Body of pancreas (tissue), 4 donors: ENCODE results near the gene STIMATE. TPM values are rescaled to one million over a fixed set of nuclear protein-coding genes. Genes with fewer than 3 reads are reported as not detected.

Experiments
- ATAC-seq: fragments of 150-250 bp; one replicate; pipeline ENCODE4 v1.9.1; 2016
- DNase-seq, 4 donors: peaks; one replicate each; pipeline ENCODE4 v3.0.0-alpha.2; 2019
- H3K27ac ChIP-seq, 4 donors: fragments of 200-600 bp; sonication (generic); 1 replicate in 3 of 4; 2 replicates in 1 of 4; pipeline versions ENCODE4 v1.5.1 to v1.6.1; 2016 to 2019; ENCODE audit warnings: mild to moderate bottlenecking in 1 of 4, mixed read lengths in 1 of 4, moderate library complexity in 1 of 4
- H3K27me3 ChIP-seq, 2 donors: fragments of 200-600 bp; sonication (generic); one replicate each; pipeline ENCODE4 v1.6.0; 2016; ENCODE audit warnings: mild to moderate bottlenecking in 1 of 2
- H3K36me3 ChIP-seq, 2 donors: fragments of 200-600 bp; sonication (generic); replicated peaks in 1 of 2; 2 replicates each; pipeline ENCODE4 v1.5.1; 2016; ENCODE audit warnings: low read depth in 2 of 2; ENCODE audit not compliant: insufficient read depth in 1 of 2
- H3K4me1 ChIP-seq: fragments of 200-600 bp; sonication (generic); one replicate; pipeline ENCODE4 v1.6.0; 2016
- H3K4me3 ChIP-seq, 2 donors: fragments of 200-600 bp; sonication (generic); 1 replicate in 1 of 2; 2 replicates in 1 of 2; pipeline ENCODE4 v1.5.1; 2016 to 2019
- H3K9me3 ChIP-seq, 3 donors: fragments of 200-600 bp; sonication (generic); 1 replicate in 2 of 3; 2 replicates in 1 of 3; pipeline ENCODE4 v1.5.1; 2016
- POLR2A ChIP-seq, 3 donors: fragments of 450-650 bp; IDR thresholded peaks; one replicate each; pipeline ENCODE4 v1.6.1; 2016; ENCODE audit warnings: antibody characterized with exemption in 3 of 3, mild to moderate bottlenecking in 2 of 3
- WGBS, 2 donors: methylation state at CpG; one replicate each; pipeline ENCODE4 v1.1.5; 2017; 5-methylcytosine and 5-hydroxymethylcytosine counted together
- intact Hi-C: fragments of 100-400 bp; cut with DNase I; formaldehyde crosslinking; loops from one replicate; pipeline ENCODE4 v1.15.1; 2023
- total RNA-seq, 2 donors: library from RNA; depleted of rRNA; stranded (reverse); fragments of >200 nt; gene quantifications; one replicate each; pipeline ENCODE4 v1.1.0, GENCODE V29; 2016
- TF ChIP-seq, protein P1 (sequence below), 7 experiments: fragments of 450-650 bp in 4 of 7; fragments of 200-600 bp in 3 of 7; sonication (generic) in 3 of 7; IDR thresholded peaks; one replicate each; pipeline ENCODE4 v1.5.1; 2016 to 2019; ENCODE audit warnings: antibody characterized with exemption in 7 of 7

STIMATE gene
- total RNA-seq, 2 donors from 2014 or later = 13.0 to 63.0 TPM

- H3K27me3 ChIP-seq = no peaks in the 10 kb centered on the region
- H3K4me3 ChIP-seq = no peak overlapping the region
- H3K36me3 ChIP-seq = no peaks in the 10 kb centered on the region
- DNase-seq = no peak
- 53 to 61% methylated on average over 8 of the region's 8 CpGs for WGBS, 2 donors
- ATAC-seq = no peak
- H3K9me3 ChIP-seq = no peaks in the 10 kb centered on the region
- intact Hi-C loops = no loop called here
- peaks cover 71% of the 10 kb centered on the region for H3K4me1 ChIP-seq
- H3K27ac ChIP-seq = peak overlapping the region; percentile 18 to 79 (median 62)
- TF ChIP-seq POLR2A (IDR thresholded peaks at IDR 0.05) = no peak
- TF ChIP-seq, protein P1, sequence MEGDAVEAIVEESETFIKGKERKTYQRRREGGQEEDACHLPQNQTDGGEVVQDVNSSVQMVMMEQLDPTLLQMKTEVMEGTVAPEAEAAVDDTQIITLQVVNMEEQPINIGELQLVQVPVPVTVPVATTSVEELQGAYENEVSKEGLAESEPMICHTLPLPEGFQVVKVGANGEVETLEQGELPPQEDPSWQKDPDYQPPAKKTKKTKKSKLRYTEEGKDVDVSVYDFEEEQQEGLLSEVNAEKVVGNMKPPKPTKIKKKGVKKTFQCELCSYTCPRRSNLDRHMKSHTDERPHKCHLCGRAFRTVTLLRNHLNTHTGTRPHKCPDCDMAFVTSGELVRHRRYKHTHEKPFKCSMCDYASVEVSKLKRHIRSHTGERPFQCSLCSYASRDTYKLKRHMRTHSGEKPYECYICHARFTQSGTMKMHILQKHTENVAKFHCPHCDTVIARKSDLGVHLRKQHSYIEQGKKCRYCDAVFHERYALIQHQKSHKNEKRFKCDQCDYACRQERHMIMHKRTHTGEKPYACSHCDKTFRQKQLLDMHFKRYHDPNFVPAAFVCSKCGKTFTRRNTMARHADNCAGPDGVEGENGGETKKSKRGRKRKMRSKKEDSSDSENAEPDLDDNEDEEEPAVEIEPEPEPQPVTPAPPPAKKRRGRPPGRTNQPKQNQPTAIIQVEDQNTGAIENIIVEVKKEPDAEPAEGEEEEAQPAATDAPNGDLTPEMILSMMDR (IDR thresholded peaks at IDR 0.05) = peak in 2 of 7 experiments; percentile 4 to 14
Observed at GRCh38 chr3:52892625-52893311, 4.6 kb downstream of the STIMATE start.

GRCh38 chr3:52892290-52892624 is 5.1 kb downstream of the STIMATE start:
- peaks cover 75% of the 10 kb centered on the region for H3K4me1 ChIP-seq
- intact Hi-C loops = no loop called here
- no peaks in the 10 kb centered on the region for H3K27me3 ChIP-seq
- ATAC-seq (no peak), DNase-seq (peak in 3 of 4 donors; percentile 23 to 45 (median 34))
- no peaks in the 10 kb centered on the region for H3K36me3 ChIP-seq
- H3K4me3 ChIP-seq = no peak overlapping the region
- H3K27ac ChIP-seq = peak overlapping the region; percentile 18 to 79 (median 62)
- 37 to 45% methylated on average over 5 of the region's 5 CpGs for WGBS, 2 donors
- H3K9me3 ChIP-seq = no peaks in the 10 kb centered on the region
- TF ChIP-seq POLR2A (IDR thresholded peaks at IDR 0.05) = no peak
- TF ChIP-seq, protein P1 (IDR thresholded peaks at IDR 0.05) = no peak

DNA sequence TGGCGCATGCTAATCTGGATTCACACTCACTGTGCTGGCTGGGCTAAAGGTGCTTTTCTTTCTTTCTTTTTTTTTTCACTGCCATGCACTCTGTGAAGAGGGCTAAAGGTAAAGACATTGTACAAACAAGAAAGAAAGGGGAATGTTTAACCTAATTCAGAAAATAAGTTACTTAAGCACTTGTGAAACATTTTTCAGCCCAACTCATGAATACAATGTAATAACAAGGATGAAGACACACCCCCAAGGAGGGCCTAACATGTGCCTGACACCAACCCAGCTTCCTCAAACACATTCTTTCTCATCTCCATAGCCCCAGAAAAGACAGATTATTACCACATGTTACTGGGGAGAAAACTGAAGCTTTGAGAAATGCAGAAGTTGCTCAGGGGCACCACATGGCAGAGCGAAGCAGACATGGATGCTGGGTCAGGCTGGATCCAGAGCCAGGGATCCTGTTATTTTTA is 5.7 kb downstream of the STIMATE start:
- intact Hi-C loops = no loop called here
- ATAC-seq = peak; percentile 16
- H3K36me3 ChIP-seq = no peaks in the 10 kb centered on the region
- DNase-seq = peak in 1 of 4 donors; percentile 45
- 45 to 55% methylated on average over 2 of the region's 2 CpGs for WGBS, 2 donors
- H3K27me3 ChIP-seq = no peaks in the 10 kb centered on the region
- no peaks in the 10 kb centered on the region for H3K9me3 ChIP-seq
- H3K4me1 ChIP-seq = peaks cover 77% of the 10 kb centered on the region
- no peak overlapping the region for H3K4me3 ChIP-seq
- peak overlapping the region; percentile 7 to 79 (median 62) for H3K27ac ChIP-seq
- no peak for TF ChIP-seq POLR2A (IDR thresholded peaks at IDR 0.05)
- TF ChIP-seq, protein P1 (IDR thresholded peaks at IDR 0.05) = no peak

GRCh38 chr3:52891164-52891563 is 6.2 kb downstream of the STIMATE start:
- 44 to 60% methylated on average over 7 to 9 of the region's 9 CpGs for WGBS, 2 donors
- no peaks in the 10 kb centered on the region for H3K9me3 ChIP-seq
- H3K4me3 ChIP-seq = no peak overlapping the region
- intact Hi-C loops = no loop called here
- no peak for TF ChIP-seq POLR2A (IDR thresholded peaks at IDR 0.05)
- TF ChIP-seq, protein P1 (IDR thresholded peaks at IDR 0.05) = no peak
- peak overlapping the region in 3 of 4 donors; percentile 53 to 79 (median 72) for H3K27ac ChIP-seq
- peaks cover 77% of the 10 kb centered on the region for H3K4me1 ChIP-seq
- ATAC-seq (peak; percentile 4), DNase-seq (peak in 2 of 4 donors; percentile 13 to 24)
- no peaks in the 10 kb centered on the region for H3K27me3 ChIP-seq
- no peaks in the 10 kb centered on the region for H3K36me3 ChIP-seq

DNA sequence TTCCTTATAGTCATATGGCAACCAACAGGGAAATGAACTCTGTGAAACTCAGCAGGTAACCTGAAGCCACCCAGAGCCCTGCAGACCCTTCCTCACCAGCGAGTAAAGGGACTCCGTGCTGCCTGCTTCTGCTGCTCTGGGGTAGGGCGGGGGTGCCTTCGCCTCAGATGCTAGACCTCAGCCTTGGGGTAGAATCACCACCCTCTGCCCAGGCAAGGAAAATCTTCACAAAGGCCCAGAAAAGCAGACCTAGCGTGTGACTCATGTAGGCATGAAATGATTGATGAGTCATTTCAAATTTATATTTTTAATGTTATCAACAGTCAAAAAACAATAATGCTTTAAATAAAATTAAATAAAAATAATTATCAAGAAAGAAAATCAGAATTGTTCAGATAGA is 6.6 kb downstream of the STIMATE start:
- DNase-seq (no peak), ATAC-seq (no peak)
- Histone ChIP-seq H3K36me3 (no peaks in the 10 kb centered on the region), H3K27ac (peak overlapping the region in 2 of 4 donors; percentile 53 to 79), H3K4me3 (no peak overlapping the region), H3K4me1 (peaks cover 76% of the 10 kb centered on the region), H3K27me3 (no peaks in the 10 kb centered on the region), H3K9me3 (no peaks in the 10 kb centered on the region)
- intact Hi-C loops = no loop called here
- 86 to 93% methylated on average over 4 to 5 of the region's 5 CpGs for WGBS, 2 donors
- TF ChIP-seq, protein P1 (IDR thresholded peaks at IDR 0.05) = no peak
- no peak for TF ChIP-seq POLR2A (IDR thresholded peaks at IDR 0.05)
